Esophagus muscularis mucosa (tissue), 3 donors: ENCODE results near the gene RNASE7.

Experiments
- CTCF ChIP-seq, 3 experiments: fragments of 200-600 bp in 2 of 3; fragments of 450-650 bp in 1 of 3; sonication (generic) in 2 of 3; IDR thresholded peaks; one replicate each; pipeline ENCODE4 v1.5.1; 2017 to 2019; ENCODE audit warnings: antibody characterized with exemption in 3 of 3, mild to moderate bottlenecking in 2 of 3, moderate library complexity in 1 of 3
- POLR2AphosphoS5 ChIP-seq, 2 donors: sonication (generic); formaldehyde crosslinking; IDR thresholded peaks; one replicate each; pipeline ENCODE4 v1.6.1; 2017; ENCODE audit warnings: antibody characterized with exemption in 2 of 2

GRCh38 chr14:20999591-20999990 is 42.6 kb upstream of the RNASE7 start:
- no peak for TF ChIP-seq CTCF (IDR thresholded peaks at IDR 0.05)
- TF ChIP-seq POLR2AphosphoS5 (IDR thresholded peaks at IDR 0.05): no peak
